NCI-H226 (cell line): ENCODE measurements around the gene DRD3.
A peak's percentile ranks its signal among the peaks of the same experiment; 100 is the strongest.

ENCODE experiments used
- DNase-seq: peaks from one replicate; pipeline ENCODE4 v3.0.0-alpha.2; 2015

DRD3 gene

GRCh38 chr3:114178770-114179368, at the start of gene DRD3:
TSS of gene DRD3 (minus strand) at chr3:114179052. CDS start at chr3:114171992, 7,060 bp downstream.
- DNase-seq = peak; percentile 26

GRCh38 chr3:114227076-114227475, 48.2 kb upstream of the DRD3 start:
- DNase-seq = no peak

DNA sequence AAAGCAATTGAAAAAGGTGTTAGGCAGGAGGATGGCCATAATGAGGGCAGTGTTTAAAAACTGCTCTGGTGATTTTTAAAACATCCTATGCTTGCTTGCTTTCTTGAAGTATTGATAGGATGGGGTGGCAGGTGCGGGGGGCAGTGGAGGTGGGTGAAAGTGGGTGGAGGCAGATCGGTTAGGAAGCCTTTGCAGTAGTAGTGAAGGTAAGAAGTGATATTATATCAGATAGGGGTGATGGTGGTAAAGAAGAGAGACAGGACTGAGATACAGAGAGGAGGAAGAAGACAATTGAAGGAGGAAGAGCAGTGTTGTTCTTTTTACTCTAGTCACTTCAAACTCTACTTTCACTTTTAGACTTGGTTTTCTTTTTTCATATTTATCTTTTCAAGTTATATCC, 47.5 kb upstream of the DRD3 start:
- no peak for DNase-seq

DNA sequence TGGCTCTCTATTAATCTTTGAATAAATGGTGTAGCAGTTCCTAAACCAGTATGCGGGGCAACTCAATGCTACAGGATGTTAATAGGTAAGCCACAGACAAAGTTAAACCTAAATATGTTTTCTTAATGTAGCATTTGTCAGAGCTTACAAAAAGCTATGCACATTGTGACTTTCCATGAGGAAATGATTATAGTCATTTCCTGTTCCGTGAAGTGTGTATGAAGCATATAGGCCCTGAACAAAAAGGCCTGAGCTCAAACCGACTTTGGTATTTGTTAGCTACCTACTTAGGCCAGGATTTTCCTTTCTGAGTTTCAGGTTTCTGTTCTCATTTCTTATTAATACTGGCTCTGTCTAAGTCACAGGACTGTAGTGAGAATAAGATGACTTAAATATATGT, 44.3 kb upstream of the DRD3 start:
- DNase-seq = no peak

DNA sequence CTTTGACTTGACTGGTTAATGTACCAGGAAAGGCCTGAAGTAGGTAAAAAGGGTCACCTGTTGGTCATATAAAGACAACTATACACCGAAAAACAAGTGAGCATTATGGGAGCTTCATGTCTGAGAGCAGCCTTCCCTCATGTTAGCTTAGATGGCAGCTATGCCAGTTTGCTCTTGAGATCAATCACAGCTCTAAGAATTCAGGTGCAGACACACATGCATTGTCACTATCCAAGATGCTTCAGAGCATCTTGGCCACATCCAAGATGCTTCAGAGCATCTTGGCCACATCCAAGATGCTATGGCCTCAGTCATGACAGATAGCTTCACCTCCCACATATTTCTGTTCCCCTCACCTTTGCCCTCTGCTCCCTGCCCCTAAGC, 43.0 kb upstream of the DRD3 start:
- DNase-seq = no peak

DNA sequence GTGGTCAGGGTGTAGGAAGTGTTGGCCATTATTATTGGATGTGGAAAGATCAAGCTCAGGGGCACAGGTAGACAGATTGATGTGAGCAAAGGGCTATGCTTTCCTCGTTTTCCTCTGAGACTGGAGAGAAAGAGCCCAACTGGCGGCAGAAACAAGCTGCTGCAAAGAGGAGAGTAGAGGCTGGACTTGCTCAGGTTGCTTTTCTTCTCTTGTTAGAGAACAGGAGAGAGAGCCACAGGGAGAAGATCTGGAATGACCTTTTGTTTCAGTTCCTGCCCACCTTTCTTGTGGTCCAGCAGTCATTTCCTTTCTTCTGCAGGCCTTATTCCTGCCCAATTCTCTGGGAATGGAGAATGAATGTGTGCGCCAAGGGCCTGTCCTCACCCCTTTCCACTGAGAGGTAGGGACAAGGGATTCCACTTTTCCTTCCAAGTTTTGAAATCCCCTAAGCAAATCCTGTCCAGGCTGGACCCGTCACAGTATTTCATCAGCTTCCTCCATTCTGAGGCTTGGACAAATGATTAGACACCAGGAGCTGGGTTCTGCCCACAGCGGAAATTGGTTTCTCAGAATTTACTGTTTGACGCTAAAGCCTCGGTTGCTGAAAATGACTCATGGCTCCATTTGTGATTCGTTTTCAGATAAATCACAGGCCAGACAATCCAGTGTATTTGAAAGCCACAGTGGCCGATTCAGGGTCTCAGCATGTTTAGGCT, 42.5 kb upstream of the DRD3 start:
- no peak for DNase-seq

- no peak for DNase-seq
Measured at GRCh38 chr3:114219741-114220140, 40.9 kb upstream of the DRD3 start.

DNA sequence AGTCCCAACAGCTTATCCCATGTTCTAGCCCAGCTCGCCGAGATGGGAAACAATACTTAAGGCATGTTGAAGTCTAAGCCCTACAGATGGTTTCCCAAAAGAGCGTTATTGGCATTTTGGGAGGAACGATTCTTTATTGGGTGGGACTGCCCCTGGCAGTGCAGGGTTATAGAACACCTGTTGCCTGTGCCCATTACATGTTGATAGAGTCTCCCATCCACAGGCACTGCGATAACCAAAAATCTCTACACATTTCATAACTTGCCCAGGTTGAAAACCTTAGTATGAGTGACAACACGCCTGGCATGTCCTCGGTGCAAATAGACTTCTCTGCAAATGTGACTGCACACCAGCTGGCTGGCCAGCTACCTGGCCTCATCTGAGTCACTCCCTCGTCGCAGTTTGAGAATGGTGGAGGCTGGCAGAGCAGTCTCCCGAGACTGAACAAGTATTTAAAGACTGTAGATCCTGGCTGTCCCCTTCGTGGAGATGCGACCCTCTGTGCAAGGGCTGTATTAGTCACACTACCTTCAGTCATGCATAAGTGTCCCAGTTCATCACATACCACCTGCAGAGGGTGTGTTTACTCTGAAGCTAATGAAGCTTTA, 39.8 kb upstream of the DRD3 start:
- no peak for DNase-seq

- DNase-seq = no peak
Measured at GRCh38 chr3:114218006-114218405, 39.2 kb upstream of the DRD3 start.

DNA sequence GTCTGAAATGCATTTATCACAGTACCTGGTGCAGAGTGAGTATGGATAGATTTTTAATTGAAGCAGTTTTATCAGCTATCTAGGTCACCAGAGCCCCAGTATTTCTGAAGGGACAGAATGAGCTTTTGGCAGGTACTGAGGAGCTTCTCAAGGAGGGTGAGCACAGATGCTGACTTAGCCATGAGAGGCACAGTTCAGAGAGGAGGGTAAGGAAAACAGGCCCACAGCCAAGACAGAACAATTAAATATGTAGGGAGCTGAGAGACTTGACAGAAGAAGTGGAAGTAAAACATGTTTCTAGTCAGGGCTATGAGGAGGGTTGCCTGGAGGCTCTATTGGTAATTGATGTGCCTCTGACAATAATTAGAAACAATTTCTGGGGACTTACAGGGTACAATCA, 38.4 kb upstream of the DRD3 start:
- DNase-seq = no peak

- DNase-seq = no peak
Measured at GRCh38 chr3:114216186-114216970, 37.5 kb upstream of the DRD3 start.

DNA sequence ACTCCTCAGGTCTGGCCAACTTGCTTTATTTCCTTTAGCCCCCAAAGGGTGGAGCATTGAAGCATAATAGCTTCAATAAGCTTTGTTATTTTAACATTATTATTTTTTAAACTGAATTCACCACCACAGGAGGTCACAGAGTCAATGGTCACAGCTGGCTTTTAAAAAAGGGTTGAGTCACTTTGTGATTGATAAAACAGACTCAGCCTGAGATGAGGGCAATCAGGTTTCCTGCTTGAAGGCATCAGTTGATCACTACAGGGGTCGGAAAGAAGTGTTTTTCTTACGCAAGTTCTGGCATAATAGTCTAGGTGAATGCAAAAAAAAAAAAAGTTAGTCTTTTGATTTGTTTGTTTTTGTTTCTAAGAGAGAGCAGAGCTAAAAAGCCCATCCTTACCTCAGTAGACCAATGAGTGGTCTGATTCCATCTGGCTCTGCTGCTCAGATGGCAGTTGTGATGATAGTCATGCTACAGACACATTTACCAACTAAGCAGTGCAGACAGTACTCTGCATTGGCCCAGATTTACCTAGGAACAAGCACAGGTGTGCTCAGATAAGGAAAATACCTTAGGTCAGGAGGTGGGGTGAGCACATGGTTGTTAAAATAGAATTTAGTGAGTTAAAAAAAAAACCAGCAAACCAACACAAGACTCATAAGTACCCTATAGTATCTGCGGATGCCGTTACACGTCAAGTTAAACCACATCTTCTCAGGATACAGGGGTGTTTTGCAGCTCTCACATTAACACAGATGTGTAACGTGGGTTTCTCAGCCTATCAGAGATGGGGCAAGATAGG, 35.9 kb upstream of the DRD3 start:
- no peak for DNase-seq

DNA sequence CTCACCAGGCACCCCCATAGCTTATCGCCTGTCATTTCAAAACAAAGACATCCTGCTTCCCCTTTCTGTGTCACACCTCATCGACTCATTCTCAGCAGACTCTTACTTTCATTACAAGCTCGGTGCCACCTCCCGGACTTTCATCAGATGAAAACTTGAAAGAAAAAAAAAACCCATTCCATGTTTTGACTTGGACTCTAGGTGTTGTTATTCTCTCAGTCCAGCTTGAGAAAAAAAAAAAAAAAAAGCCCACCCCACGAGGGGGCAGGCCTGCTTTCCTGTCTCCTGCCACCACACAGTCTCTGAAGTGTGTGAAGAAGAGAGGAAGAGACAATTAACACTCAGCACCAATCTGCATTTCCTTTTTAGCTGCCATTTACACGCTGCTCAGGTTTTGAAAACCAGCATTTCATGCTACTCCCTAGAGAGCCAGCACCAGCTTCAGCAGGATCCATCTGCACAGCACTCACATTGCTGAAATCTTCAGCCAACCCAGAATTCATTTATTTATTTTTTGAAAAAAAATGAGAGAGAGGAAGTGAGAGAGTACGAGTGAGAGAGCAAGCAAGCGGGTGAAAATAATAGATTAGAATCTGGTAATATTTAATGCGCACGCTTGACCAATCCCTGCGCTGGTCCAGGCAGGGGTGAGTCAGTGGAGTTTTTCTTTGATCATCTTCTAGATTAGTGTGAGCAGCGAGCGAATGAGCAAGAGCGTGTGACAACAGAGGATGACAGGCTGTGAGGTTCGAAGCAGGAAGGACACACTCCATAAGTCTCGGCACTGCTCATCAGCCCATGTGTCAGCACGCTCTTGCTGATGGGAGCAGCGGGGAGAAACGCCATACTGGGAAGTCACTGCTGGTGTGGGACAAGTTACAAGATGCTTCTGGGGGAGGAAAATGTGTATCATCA, 35.0 kb upstream of the DRD3 start:
- DNase-seq = no peak

- DNase-seq = no peak
Measured at GRCh38 chr3:114213292-114213626, 34.4 kb upstream of the DRD3 start.

GRCh38 chr3:114212646-114213045, 33.8 kb upstream of the DRD3 start:
- no peak for DNase-seq

DNA sequence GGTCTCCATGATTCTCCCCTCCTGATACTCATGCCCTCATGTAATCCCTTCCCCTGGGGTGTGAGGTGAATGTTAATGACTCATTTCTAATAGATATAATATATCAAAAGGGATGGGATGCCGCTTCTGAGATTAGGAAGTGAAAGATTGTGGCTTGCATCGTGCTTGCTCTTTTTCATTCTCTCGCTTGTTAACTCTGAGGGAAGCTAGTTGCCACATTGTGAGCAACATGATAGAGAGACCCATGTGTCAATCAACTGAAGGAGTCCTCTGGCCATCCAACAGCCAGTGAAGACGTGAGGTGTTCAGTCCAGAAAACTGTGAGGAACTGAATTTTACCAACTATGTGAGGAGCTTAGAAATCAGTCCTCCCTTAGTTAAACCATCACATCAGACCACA, 28.9 kb upstream of the DRD3 start:
- no peak for DNase-seq

DNA sequence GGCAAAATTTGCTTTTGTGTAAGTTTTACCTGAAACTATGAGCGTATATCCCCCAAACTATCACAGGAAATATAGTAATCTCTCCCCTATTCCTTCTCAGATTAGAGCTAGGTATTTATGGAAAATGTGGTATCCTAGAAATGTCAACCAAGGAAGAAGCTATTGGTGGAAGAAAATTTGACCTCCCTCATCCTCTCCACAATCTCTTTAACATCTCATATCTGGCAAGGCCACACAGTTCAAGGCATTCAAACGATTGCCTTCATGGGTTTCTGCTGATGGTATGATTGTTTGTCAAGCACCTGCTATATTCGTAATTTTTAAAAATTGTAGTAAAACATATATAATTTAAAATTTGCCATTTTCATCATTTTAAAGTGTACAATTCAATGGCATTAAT, 27.5 kb upstream of the DRD3 start:
- DNase-seq = no peak

GRCh38 chr3:114205541-114205940, 26.7 kb upstream of the DRD3 start:
- DNase-seq = peak; percentile 4

- DNase-seq = no peak
Measured at GRCh38 chr3:114194750-114195149, 15.9 kb upstream of the DRD3 start.

- no peak for DNase-seq
Measured at GRCh38 chr3:114192136-114192535, 13.3 kb upstream of the DRD3 start.

DNA sequence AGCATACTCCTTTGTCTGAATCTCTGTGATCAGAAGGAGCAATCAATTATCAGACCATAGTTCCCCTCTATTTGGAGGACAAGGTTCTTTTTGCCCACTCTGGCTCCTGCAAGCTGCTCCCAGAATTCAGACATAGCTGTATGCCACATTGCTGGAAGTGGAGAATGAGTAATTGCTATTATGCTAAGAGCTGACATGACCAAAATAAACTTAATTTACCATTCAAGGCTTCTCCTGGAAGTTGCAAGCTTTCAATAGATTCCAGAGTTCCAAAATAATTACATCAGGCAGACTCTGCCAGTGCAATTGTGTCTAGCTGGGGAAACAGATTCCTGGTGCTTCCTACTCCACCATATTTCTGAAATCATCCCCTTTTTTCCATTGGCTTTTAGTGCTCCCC, 7.6 kb upstream of the DRD3 start:
- no peak for DNase-seq

DNA sequence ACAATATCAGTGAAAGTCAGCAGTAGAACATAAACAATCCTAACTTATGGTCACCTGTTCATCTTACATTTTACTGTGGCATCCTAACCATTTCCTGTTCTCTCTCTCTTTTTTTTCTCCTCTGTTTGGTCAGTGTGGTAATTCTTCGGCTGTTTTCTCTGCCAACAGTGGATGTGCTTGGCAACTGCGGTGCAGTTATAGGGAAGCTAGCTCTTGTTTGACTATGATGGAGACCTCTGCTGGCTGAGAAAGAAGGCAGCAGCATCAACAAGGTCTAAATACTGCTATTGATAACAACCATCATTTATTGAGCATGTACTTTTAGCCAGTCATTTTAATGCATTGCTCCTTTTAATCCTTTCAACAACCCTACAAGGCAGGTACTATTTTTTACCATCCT, 723 bp upstream of the DRD3 start:
- DNase-seq = peak; percentile 48
